Epithelial cell of esophagus (primary cell): ENCODE results near the gene UNC50.

Source experiments
- DNase-seq: peaks from one replicate; pipeline ENCODE4 v3.0.0; 2010; ENCODE audit warnings: low read depth
- H3K4me3 ChIP-seq: 2 replicates; pipeline ENCODE4 v1.5.1; 2011; ENCODE audit warnings: mild to moderate bottlenecking, low read length, control low read depth
- CTCF ChIP-seq: IDR thresholded peaks from 2 replicates; pipeline ENCODE4 v1.5.1; 2011; ENCODE audit warnings: low read depth, mild to moderate bottlenecking, low read length, control low read depth, inconsistent platforms; ENCODE audit not compliant: insufficient read depth; ENCODE audit errors: missing control alignments

UNC50 gene

GRCh38 chr2:98608116-98608961 is at the start of gene UNC50, which contains the start of gene COA5:
Gene UNC50, plus strand, starts transcription at chr2:98608589. Its CDS starts 1,171 bp downstream, at chr2:98609760.
Gene COA5, minus strand, starts transcription at chr2:98608512. Its CDS starts 107 bp downstream, at chr2:98608405.
- H3K4me3 ChIP-seq = peak within 1 kb of the TSS; percentile 77
- no peak for TF ChIP-seq CTCF
- DNase-seq = peak; percentile 91

DNA sequence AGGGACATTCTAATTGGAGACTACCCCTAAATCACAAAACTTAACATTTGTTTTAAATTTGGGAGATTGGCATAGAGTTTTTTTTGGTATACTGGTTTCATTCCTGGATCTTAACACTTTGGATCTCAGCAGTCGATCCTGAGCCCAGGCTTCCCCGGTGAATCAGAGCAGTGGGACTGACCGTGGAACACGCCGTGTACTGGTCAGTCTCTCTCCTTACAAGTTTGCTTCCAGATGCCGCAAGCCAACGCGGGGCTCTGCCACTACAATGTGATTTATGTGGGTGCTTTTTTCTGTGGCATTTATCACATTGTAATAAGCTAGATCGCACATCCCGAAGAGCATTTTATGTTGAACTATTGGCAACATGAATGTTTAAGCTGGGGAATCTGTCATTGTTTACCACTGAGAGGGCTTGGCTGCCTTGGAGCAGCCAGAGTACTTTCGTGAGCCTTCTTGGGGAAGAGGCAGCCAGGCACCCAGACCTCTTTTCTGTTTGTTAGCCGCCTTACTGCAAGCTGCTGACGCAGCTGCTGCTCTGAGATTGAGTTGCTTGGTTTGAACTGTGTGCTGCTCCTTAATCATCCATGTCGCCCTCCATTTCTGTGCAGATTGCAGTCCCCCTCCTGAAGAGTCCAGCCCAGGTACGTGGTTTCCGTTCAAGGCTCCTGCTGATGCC is 49.4 kb upstream of the UNC50 start:
- DNase-seq = no peak
- no peak for TF ChIP-seq CTCF
- H3K4me3 ChIP-seq = no peak overlapping the region

GRCh38 chr2:98559581-98559980 is 48.8 kb upstream of the UNC50 start:
- no peak for DNase-seq

DNA sequence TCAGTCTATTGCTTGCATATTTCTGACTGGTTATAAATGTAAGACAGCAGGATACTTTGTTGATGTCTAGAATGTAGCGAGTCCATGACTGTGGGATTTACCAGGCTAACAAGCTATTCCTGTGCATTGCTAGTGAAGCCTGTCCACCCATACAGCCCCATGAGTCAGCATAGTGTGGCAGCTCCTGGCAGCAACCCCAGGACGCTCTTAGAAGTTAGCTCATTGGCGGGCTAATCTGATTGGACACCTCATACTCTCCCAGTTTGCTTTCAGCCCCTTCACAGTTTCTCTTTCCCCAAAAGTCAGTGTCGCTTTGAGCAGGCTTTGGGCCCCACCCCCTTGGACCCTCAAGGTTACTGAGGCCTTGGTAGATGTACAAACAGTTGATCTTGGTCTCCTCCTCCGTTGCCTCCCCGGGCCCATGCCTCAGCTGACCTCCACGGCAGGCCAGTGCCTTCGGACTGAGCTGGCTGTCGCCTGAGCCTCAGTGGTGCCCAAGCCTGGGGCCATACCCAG is 48.1 kb upstream of the UNC50 start:
- H3K4me3 ChIP-seq = no peak overlapping the region
- peak; percentile 79 for DNase-seq
- no peak for TF ChIP-seq CTCF

More at GRCh38 chr2:98559581-98559980, 48.8 kb upstream of the UNC50 start:
- no peak for TF ChIP-seq CTCF
- no peak overlapping the region for H3K4me3 ChIP-seq

DNA sequence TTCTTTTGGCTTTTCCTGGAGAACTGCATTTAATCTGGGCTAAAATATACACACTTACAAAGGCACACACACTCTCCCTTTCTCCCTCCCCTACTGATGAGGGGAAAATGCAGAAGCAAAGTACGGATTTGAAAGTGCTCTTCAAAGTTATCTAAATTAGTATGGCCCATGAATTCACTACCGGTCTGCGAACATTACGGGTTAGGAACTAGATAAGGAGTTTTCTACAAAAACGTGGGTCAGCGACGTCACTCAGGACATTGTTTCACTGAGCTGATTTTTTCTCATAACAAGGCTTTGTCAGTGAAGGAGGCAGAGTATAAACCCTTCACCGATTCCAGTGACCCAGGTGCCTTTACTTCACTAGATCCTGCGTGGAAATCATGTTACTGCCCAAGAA is 47.4 kb upstream of the UNC50 start:
- no peak overlapping the region for H3K4me3 ChIP-seq
- DNase-seq = no peak
- no peak for TF ChIP-seq CTCF

GRCh38 chr2:98561902-98562695 is 46.3 kb upstream of the UNC50 start:
- no peak for DNase-seq
- no peak for TF ChIP-seq CTCF

More at GRCh38 chr2:98561902-98562695, 46.3 kb upstream of the UNC50 start:
- H3K4me3 ChIP-seq = no peak overlapping the region
